ENCODE data around the gene CNKSR3. TPM values are rescaled to one million over a fixed set of nuclear protein-coding genes. Genes with fewer than 3 reads are reported as not detected.

CNKSR3 gene
- polyA plus RNA-seq, 1 of the 3 experiments (the other 2 are of a cell fraction): 1.6 TPM

DNA sequence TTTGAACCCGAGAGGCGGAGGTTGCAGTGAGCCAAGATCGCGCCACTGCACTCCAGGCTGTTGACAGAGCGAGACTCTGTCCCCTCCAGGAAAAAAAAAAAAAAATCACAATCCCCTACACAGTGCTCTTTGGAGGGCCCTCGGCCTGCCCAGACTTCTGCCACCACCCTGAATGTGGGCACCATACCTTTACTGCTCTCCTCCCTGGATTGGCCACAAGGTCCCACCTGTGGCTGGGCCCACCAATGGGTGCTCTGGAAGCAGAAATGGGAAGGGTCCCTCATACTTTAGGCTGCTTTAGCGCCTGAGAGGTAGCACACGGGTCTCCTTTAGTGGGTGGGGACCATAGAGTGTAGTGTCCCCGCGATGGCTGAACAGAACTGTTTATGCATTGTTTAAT lies 103.6 kb downstream of the CNKSR3 start:
- Histone ChIP-seq H3K4me3 (ENCODE audit: low read depth in 2 of 2, low read length in 1 of 2) (no peak overlapping the region), H3F3A (replicated peaks; ENCODE audit: insufficient read depth) (peaks cover 39% of the 10 kb centered on the region), H3K4me1 (ENCODE audit: control insufficient read depth in 1 of 2, insufficient read depth in 2 of 2, low read depth in 1 of 2, low read length in 1 of 2) (peaks cover 8 to 36% of the 10 kb centered on the region in 2 experiments), H3K36me3 (replicated peaks in 1 of 2; ENCODE audit: control insufficient read depth in 1 of 2, insufficient read depth in 2 of 2, low read length in 1 of 2) (peaks cover 4 to 11% of the 10 kb centered on the region in 2 experiments), H4K20me1 (ENCODE audit: insufficient read depth) (no peaks in the 10 kb centered on the region), H3K27me3 (ENCODE audit: insufficient read depth) (no peaks in the 10 kb centered on the region), H3K9me2 (no peaks in the 10 kb centered on the region), H3K9ac (no peak overlapping the region), H3K27ac (ENCODE audit: low read depth in 2 of 2, low read length in 1 of 2) (no peak overlapping the region), H2AFZ (ENCODE audit: low read depth) (no peak overlapping the region), H3K9me3 (no peaks in the 10 kb centered on the region), H3K79me2 (ENCODE audit: insufficient read depth) (no peaks in the 10 kb centered on the region), H3K4me2 (no peak overlapping the region)
- no peak for DNase-seq
- WGBS (ENCODE audit: low lambda C conversion rate): 97% methylated on average over 8 of the region's 10 CpGs
- ChIA-PET POLR2A (no interaction called here), CTCF (interaction anchor here (1.1 kb wide), 1 partner anchor 11 kb away, joined by 3 read pairs; no protein-coding TSS in a partner anchor)
- no peak for TF ChIP-seq YY1 (IDR thresholded peaks at IDR 0.05; ENCODE audit: low read depth)
- TF ChIP-seq FOXM1 (IDR thresholded peaks at IDR 0.05; ENCODE audit: low read depth): no peak
- no peak for TF ChIP-seq TCF12 (IDR thresholded peaks at IDR 0.05)
- no peak for TF ChIP-seq RFX5 (IDR thresholded peaks at IDR 0.05; ENCODE audit: low read length)
- TF ChIP-seq, protein P1, sequence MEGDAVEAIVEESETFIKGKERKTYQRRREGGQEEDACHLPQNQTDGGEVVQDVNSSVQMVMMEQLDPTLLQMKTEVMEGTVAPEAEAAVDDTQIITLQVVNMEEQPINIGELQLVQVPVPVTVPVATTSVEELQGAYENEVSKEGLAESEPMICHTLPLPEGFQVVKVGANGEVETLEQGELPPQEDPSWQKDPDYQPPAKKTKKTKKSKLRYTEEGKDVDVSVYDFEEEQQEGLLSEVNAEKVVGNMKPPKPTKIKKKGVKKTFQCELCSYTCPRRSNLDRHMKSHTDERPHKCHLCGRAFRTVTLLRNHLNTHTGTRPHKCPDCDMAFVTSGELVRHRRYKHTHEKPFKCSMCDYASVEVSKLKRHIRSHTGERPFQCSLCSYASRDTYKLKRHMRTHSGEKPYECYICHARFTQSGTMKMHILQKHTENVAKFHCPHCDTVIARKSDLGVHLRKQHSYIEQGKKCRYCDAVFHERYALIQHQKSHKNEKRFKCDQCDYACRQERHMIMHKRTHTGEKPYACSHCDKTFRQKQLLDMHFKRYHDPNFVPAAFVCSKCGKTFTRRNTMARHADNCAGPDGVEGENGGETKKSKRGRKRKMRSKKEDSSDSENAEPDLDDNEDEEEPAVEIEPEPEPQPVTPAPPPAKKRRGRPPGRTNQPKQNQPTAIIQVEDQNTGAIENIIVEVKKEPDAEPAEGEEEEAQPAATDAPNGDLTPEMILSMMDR (IDR thresholded peaks at IDR 0.05): no peak
- TF ChIP-seq, protein P2, sequence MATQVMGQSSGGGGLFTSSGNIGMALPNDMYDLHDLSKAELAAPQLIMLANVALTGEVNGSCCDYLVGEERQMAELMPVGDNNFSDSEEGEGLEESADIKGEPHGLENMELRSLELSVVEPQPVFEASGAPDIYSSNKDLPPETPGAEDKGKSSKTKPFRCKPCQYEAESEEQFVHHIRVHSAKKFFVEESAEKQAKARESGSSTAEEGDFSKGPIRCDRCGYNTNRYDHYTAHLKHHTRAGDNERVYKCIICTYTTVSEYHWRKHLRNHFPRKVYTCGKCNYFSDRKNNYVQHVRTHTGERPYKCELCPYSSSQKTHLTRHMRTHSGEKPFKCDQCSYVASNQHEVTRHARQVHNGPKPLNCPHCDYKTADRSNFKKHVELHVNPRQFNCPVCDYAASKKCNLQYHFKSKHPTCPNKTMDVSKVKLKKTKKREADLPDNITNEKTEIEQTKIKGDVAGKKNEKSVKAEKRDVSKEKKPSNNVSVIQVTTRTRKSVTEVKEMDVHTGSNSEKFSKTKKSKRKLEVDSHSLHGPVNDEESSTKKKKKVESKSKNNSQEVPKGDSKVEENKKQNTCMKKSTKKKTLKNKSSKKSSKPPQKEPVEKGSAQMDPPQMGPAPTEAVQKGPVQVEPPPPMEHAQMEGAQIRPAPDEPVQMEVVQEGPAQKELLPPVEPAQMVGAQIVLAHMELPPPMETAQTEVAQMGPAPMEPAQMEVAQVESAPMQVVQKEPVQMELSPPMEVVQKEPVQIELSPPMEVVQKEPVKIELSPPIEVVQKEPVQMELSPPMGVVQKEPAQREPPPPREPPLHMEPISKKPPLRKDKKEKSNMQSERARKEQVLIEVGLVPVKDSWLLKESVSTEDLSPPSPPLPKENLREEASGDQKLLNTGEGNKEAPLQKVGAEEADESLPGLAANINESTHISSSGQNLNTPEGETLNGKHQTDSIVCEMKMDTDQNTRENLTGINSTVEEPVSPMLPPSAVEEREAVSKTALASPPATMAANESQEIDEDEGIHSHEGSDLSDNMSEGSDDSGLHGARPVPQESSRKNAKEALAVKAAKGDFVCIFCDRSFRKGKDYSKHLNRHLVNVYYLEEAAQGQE (IDR thresholded peaks at IDR 0.05; ENCODE audit: low read depth, low read length): no peak
- no peak for TF ChIP-seq GABPA (IDR thresholded peaks at IDR 0.05; ENCODE audit: low read depth)
- TF ChIP-seq, protein P3, sequence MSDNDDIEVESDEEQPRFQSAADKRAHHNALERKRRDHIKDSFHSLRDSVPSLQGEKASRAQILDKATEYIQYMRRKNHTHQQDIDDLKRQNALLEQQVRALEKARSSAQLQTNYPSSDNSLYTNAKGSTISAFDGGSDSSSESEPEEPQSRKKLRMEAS (IDR thresholded peaks at IDR 0.05; ENCODE audit: low read depth): no peak
- TF ChIP-seq SIN3A (IDR thresholded peaks at IDR 0.05; ENCODE audit: borderline replicate concordance, low read depth, low read length): no peak
- TF ChIP-seq NRF1 (IDR thresholded peaks at IDR 0.05; ENCODE audit: low read depth, low read length): no peak
- TF ChIP-seq RXRA (IDR thresholded peaks at IDR 0.05; ENCODE audit: borderline replicate concordance, low read depth): no peak

GRCh38 chr6:154406301-154406700 lies 104.2 kb downstream of the CNKSR3 start:
- POLR2A ChIA-PET: no interaction called here
- Histone ChIP-seq H3K4me2 (no peak overlapping the region), H3K27me3 (ENCODE audit: insufficient read depth) (no peaks in the 10 kb centered on the region), H3K9me2 (no peaks in the 10 kb centered on the region), H3K27ac (ENCODE audit: low read depth in 2 of 2, low read length in 1 of 2) (no peak overlapping the region; a peak in 1 of 4 replicates), H3K9ac (no peak overlapping the region), H3K9me3 (no peaks in the 10 kb centered on the region), H3F3A (replicated peaks; ENCODE audit: insufficient read depth) (peaks cover 39% of the 10 kb centered on the region), H3K4me3 (ENCODE audit: low read depth in 2 of 2, low read length in 1 of 2) (no peak overlapping the region), H3K79me2 (ENCODE audit: insufficient read depth) (no peaks in the 10 kb centered on the region), H3K36me3 (replicated peaks in 1 of 2; ENCODE audit: control insufficient read depth in 1 of 2, insufficient read depth in 2 of 2, low read length in 1 of 2) (peaks cover 4 to 16% of the 10 kb centered on the region in 2 experiments), H2AFZ (ENCODE audit: low read depth) (no peak overlapping the region), H3K4me1 (ENCODE audit: control insufficient read depth in 1 of 2, insufficient read depth in 2 of 2, low read depth in 1 of 2, low read length in 1 of 2) (peaks cover 8 to 30% of the 10 kb centered on the region in 2 experiments), H4K20me1 (ENCODE audit: insufficient read depth) (no peaks in the 10 kb centered on the region)
- CTCF ChIA-PET: interaction anchor here (1.1 to 1.3 kb wide), 2 partner anchors 10 to 12 kb away, joined by 3 read pairs; no protein-coding TSS in a partner anchor
- DNase-seq: no peak
- WGBS (ENCODE audit: low lambda C conversion rate): 71% methylated on average over 4 of the region's 20 CpGs
- TF ChIP-seq, protein P2 (IDR thresholded peaks at IDR 0.05; ENCODE audit: low read depth, low read length): no peak
- TF ChIP-seq GATA2 (CRISPR knock-in tag; IDR thresholded peaks at IDR 0.05): no peak
- TF ChIP-seq, protein P4, sequence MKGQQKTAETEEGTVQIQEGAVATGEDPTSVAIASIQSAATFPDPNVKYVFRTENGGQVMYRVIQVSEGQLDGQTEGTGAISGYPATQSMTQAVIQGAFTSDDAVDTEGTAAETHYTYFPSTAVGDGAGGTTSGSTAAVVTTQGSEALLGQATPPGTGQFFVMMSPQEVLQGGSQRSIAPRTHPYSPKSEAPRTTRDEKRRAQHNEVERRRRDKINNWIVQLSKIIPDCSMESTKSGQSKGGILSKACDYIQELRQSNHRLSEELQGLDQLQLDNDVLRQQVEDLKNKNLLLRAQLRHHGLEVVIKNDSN (IDR thresholded peaks at IDR 0.05; ENCODE audit: borderline replicate concordance, low read depth): no peak
- TF ChIP-seq NFIC (IDR thresholded peaks at IDR 0.05; ENCODE audit: borderline replicate concordance): no peak
- TF ChIP-seq, protein P1 (IDR thresholded peaks at IDR 0.05): no peak
- no peak for TF ChIP-seq NRF1 (IDR thresholded peaks at IDR 0.05; ENCODE audit: low read depth, low read length)
- TF ChIP-seq TCF12 (IDR thresholded peaks at IDR 0.05): no peak
- TF ChIP-seq YY1 (IDR thresholded peaks at IDR 0.05; ENCODE audit: low read depth): no peak
- TF ChIP-seq RFX5 (IDR thresholded peaks at IDR 0.05; ENCODE audit: low read length): no peak
